NCI-H146 treated with DMSO at 0.1 percent for 48 hours (cell line): ENCODE results near the gene URI1.
A peak's percentile ranks its signal among the peaks of the same experiment; 100 is the strongest.
"Not testable (repeated sequence)": the region's sequence is repeated elsewhere in the genome, so short reads cannot be mapped to it uniquely, and the experiment has no call there.

ENCODE experiments used
- DNase-seq: peaks from one replicate; lab custom pipeline; 2025; ENCODE audit not compliant: unreplicated experiment; lab: John Stamatoyannopoulos, UW

Gene URI1, protein sequence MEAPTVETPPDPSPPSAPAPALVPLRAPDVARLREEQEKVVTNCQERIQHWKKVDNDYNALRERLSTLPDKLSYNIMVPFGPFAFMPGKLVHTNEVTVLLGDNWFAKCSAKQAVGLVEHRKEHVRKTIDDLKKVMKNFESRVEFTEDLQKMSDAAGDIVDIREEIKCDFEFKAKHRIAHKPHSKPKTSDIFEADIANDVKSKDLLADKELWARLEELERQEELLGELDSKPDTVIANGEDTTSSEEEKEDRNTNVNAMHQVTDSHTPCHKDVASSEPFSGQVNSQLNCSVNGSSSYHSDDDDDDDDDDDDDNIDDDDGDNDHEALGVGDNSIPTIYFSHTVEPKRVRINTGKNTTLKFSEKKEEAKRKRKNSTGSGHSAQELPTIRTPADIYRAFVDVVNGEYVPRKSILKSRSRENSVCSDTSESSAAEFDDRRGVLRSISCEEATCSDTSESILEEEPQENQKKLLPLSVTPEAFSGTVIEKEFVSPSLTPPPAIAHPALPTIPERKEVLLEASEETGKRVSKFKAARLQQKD

DNA sequence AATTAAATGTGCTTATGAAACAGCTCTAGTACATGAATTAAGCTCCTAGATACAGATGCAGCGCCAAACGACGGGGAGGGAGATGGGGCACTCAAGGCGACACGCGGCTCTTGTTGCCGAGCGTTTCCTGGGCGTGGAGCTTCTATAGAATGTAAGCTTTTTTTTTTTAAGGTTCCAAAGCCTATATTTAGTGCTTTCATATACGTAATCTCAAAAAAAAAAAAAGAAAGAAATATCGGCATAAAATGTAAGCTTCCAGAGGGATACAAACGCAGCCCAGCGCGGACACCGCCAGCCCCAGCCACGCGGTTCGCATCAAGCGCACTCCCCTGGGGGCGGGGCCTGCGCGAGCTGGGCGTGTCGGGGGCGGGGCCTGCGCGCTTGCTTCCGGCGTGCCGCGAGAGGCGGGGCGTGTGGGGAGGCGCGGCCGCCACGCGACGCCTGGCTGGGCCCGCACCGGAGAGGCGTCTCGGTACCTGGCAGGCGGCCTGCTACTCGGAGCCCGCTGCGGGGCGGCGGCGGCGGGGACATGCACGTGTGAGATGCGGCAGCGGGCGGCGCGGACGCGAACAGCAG is at the start of gene URI1:
Gene URI1, plus strand, starts transcription at position 412 of the 576 bp plus-strand sequence. CDS start 309 bp downstream, outside the sequence.
- DNase-seq, result peak; percentile 80

GRCh38 chr19:29893606-29894284 is 48.3 kb upstream of the URI1 start:
- no peak for DNase-seq

- DNase-seq, result no peak
These were observed 45.2 kb upstream of the URI1 start for GRCh38 chr19:29896802-29897201.

DNA sequence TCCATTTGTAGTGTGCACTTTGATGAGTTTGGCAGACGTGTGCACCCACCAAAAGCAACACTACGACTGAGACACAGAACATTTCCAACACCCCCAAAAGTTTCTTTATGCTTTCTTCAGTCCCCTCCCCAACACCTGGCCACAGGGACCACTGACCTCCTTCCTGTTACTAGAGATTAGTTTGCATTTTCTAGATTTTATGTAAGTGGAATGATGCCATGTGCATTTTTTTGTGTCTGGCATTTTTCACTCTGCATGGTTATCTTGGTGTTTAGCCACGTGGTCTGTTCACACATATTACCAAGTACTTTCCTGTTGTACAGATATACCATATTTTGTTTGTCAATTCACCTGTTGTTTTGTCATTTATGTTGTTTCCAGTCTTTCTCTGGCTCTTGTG is 44.6 kb upstream of the URI1 start:
- no peak for DNase-seq

- DNase-seq, result no peak
These were observed 38.0 kb upstream of the URI1 start for GRCh38 chr19:29904017-29904416.

DNA sequence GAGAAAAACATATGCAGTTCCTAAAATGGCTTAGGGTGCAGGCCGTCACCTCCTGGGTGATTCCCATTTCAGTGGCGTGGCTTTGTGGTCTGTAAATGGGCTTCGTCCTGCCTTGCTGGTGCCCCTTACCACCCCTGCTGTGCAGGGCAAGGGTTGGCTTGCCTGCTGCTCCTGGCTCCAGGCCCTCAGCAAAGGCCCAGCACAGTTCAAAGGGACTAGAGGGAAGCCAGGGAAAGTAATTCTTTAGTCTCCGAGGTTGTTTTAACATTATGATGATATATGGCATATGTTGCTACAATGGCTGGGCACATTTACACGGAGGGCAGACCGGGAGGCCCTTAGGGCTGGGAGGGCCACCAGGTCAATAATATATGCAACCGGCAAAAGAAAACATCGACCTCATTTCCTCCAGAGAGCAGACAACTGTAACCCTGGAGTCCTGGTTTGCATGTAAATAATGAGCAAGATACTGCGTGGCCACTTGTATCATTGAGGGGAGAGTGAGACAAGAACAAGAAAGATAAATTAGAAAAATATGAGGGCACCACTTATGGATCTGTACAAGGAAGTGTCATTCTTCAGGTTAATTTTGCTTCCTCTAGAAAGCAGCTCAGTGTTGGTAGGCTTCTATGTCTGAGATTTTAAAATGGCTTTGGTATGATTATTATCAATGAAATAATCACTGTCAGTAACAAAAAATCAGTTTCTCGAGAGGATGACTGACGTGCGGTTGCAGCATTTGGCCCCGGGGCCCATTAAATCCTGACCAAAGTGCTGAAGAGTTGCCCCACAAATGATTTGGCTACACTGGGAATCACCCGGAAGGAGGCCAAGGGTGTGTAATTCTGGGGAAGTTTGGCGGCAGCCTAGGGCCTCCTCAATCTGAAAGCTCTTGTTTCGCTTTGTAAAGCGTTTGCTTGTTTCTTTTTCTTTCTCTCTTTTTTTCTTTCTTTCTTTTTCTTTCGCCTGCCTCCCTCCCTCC is 32.8 kb upstream of the URI1 start:
- no peak for DNase-seq

GRCh38 chr19:29914933-29915332 is 27.1 kb upstream of the URI1 start:
- DNase-seq, result no peak

- DNase-seq, result not testable (repeated sequence)
These were observed 26.2 kb upstream of the URI1 start for GRCh38 chr19:29915832-29916231.

- no peak for DNase-seq
These were observed 24.1 kb upstream of the URI1 start for GRCh38 chr19:29917911-29918310.

DNA sequence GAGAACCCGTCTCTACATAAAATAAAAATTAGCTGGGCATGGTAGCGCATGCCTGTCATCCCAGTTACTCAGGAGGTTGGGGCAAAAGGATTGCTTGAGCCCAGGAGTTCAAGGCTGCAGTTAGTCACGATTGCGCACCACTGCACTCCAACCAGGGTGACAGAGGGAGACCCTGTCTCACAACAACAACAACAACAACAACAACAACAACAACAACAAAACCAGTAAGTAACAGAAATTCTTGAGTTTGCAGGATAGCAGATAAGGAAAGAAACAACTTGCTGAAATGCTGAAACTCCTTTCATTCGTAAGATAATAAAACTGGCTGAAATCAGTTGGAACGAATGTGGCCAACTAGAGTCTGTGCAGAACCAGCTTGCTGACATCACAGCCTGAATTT is 23.1 kb upstream of the URI1 start:
- DNase-seq, result no peak

DNA sequence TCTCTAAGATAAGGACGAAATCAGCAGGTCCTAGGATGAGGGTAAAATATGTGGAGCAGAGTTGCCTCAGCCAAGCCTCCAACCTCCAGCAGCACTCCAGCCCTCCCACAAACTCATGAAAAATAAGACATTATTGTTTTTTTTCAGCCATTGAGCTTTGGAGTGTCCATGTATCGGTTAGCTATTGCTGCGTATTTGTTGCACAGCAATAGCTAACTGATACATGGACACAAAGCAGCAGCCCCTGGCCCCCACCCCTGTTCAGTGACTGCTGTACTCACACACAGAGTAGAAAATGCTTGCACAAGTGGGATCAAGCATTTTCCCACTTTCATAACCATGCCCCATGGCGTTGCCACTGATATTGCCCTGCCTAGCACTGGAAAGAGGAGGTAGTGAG is 19.1 kb upstream of the URI1 start:
- DNase-seq, result no peak

DNA sequence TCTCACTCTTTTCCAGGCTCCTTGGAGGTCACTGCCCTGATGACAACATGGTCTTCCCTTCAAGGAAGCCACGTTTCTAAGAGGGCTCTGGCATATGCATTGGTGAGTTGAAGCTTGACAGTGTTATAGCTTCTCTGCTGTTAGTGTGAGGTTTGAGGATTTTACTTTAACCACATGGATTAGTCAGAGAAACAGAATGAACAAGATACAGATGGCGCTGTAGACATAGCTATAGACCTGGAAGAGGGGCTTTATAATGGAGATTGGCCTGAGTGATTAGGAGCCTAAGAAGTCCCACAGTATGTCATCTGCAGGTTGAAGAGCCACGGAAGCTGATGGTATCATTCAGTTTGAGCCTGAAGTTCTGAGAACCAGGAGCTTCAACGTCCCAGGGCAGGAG is 18.4 kb upstream of the URI1 start:
- DNase-seq, result no peak

GRCh38 chr19:29926031-29926430 is 16.0 kb upstream of the URI1 start:
- no peak for DNase-seq

DNA sequence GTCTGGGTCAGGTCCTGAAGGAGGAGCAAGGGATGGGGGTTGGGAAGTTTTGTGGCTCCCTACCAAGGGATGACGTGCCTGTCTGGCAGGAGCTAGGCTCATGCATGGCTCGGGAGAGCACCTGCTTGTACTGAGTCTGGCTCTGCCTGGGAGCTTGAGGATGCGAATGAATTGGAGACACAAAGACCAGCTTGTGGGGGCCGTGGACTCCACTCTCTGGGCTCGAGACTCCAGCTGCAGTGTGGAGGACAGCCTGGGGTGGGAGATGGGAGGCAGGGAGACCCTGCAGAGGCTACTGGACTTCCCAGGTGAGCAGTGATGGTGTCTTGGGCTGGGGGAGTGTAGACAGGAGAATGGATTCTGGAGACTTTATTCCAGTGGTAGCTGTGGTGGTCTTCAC is 15.2 kb upstream of the URI1 start:
- DNase-seq, result no peak

DNA sequence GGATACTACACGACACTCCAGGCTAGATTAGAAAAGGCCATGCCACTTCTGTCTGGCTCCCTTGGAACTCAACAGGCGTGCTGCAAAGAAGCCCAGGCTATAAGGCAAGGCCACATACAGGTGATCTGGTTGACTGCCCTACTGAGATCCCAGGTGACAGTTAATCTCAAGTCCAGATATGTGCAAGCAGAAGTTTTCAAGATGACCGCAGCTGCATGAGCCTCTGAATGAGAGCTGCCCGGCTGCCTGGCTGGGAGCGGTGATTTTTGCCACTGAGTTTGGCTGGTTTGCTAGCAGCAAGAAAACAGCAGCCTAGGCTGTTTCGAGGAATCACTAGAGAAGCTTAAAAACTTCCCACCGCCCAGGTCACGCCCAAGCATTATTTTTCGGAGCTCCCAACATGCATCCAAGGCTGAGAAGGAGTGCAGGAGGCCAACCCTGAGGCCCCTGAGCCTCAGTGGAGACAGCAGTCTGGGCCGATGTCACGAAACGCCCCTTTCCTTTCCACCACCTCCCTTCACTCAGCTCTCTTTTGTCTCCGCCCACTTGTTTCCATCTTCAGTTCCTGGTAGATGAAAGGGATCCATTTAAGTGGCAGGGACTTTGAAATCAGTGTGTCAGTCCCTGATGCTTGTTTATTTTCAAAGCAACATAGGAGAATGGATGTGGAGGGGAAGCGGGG is 14.0 kb upstream of the URI1 start:
- no peak for DNase-seq

DNA sequence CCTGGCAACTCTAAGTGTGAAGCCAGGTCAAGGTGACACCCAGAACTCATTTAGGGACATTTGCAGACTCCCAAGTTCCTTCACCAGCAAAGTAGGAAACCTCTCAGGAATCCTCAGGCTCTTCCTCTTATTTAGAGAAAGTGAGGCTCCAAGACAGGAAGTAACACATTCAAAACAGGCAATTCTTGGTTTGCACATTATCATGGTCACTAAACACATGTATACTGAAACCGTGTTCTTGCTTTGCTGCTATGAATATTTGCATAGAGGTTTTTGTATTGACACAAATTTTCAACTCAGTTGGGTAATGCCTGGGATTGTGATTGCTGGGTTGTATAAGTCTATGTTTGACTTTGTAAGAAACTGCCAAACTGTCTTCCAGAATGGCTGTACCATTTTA is 13.2 kb upstream of the URI1 start:
- no peak for DNase-seq

DNA sequence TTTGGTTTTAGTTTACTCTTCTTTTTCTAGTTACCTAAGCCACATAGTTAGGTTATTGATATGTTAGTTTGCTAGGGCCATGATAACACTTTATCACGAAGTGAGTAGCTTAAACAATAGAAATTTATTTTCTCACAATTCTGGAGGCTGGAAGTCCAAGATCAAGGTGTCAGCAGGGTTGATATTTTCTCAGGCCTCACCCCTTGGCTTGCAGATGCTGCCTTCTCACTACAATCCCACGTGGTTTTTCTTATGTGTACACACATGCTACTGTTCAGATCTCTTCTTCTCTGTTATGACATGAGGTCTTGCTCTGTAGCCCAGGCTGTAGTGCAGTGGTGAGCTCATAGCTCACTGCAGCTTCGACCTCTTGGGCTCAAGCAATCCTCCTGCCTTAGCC is 7.8 kb upstream of the URI1 start:
- DNase-seq, result no peak

- no peak for DNase-seq
These were observed 7.3 kb upstream of the URI1 start for GRCh38 chr19:29934781-29935180.

DNA sequence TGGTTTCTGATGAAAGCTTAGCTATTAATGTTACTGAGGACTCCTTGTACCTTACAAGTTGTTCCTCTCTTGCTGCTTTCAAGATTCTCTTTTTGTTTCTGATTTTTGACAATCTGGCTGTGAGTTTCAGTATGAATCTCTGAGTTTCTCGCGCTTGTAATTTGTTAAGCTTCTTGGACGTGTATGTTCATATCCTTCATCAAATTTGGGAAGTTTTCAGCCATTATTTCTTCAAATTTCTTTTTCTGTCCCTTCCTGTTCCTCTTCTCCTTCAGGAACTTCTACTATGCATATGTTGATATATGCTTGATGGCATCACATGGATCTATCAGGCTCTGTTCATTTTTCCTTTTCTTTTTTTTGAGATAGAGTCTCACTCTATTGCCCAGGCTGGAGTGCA is 5.6 kb upstream of the URI1 start:
- no peak for DNase-seq

- no peak for DNase-seq
These were observed 2.4 kb upstream of the URI1 start for GRCh38 chr19:29939628-29940027.
